ENCODE data around the gene CSRNP3.

CSRNP3 gene

GRCh38 chr2:165631089-165631488, 161.6 kb downstream of the CSRNP3 start:
- no peaks in the 10 kb centered on the region for H3K27me3 ChIP-seq (ENCODE audit: insufficient read depth, low read length)
- no peaks in the 10 kb centered on the region for H3K4me1 ChIP-seq (ENCODE audit: control insufficient read depth, insufficient read depth, low read length, unreplicated experiment)
- no peak overlapping the region for H3K4me3 ChIP-seq (ENCODE audit: low read depth, low read length)
- H3K79me2 ChIP-seq (ENCODE audit: control insufficient read depth, insufficient read depth, low read length, unreplicated experiment), result no peaks in the 10 kb centered on the region
- no peak overlapping the region for H3K27ac ChIP-seq (ENCODE audit: low read depth, low read length)
- H2AFZ ChIP-seq (ENCODE audit: low read length, unreplicated experiment), result no peak overlapping the region
- no peaks in the 10 kb centered on the region for H3K36me3 ChIP-seq (ENCODE audit: insufficient read depth, low read length)

GRCh38 chr2:165632594-165632993, 163.1 kb downstream of the CSRNP3 start:
- H3K27me3 ChIP-seq (ENCODE audit: insufficient read depth, low read length), result no peaks in the 10 kb centered on the region
- no peaks in the 10 kb centered on the region for H3K79me2 ChIP-seq (ENCODE audit: control insufficient read depth, insufficient read depth, low read length, unreplicated experiment)
- no peak overlapping the region for H2AFZ ChIP-seq (ENCODE audit: low read length, unreplicated experiment)
- no peak overlapping the region for H3K27ac ChIP-seq (ENCODE audit: low read depth, low read length)
- H3K4me1 ChIP-seq (ENCODE audit: control insufficient read depth, insufficient read depth, low read length, unreplicated experiment), result no peaks in the 10 kb centered on the region
- H3K4me3 ChIP-seq (ENCODE audit: low read depth, low read length), result no peak overlapping the region
- H3K36me3 ChIP-seq (ENCODE audit: insufficient read depth, low read length), result no peaks in the 10 kb centered on the region

- Histone ChIP-seq H3K4me3 (ENCODE audit: low read depth, low read length) (no peak overlapping the region), H3K27ac (ENCODE audit: low read depth, low read length) (no peak overlapping the region), H3K4me1 (ENCODE audit: control insufficient read depth, insufficient read depth, low read length, unreplicated experiment) (no peaks in the 10 kb centered on the region), H3K36me3 (ENCODE audit: insufficient read depth, low read length) (no peaks in the 10 kb centered on the region), H3K79me2 (ENCODE audit: control insufficient read depth, insufficient read depth, low read length, unreplicated experiment) (no peaks in the 10 kb centered on the region), H2AFZ (ENCODE audit: low read length, unreplicated experiment) (no peak overlapping the region), H3K27me3 (ENCODE audit: insufficient read depth, low read length) (no peaks in the 10 kb centered on the region)
Measured at GRCh38 chr2:165633431-165633830, 163.9 kb downstream of the CSRNP3 start.

- Histone ChIP-seq H2AFZ (ENCODE audit: low read length, unreplicated experiment) (no peak overlapping the region), H3K4me3 (ENCODE audit: low read depth, low read length) (no peak overlapping the region), H3K36me3 (ENCODE audit: insufficient read depth, low read length) (no peaks in the 10 kb centered on the region), H3K79me2 (ENCODE audit: control insufficient read depth, insufficient read depth, low read length, unreplicated experiment) (no peaks in the 10 kb centered on the region), H3K4me1 (ENCODE audit: control insufficient read depth, insufficient read depth, low read length, unreplicated experiment) (no peaks in the 10 kb centered on the region), H3K27me3 (ENCODE audit: insufficient read depth, low read length) (no peaks in the 10 kb centered on the region), H3K27ac (ENCODE audit: low read depth, low read length) (no peak overlapping the region)
Measured at GRCh38 chr2:165634282-165634681, 164.8 kb downstream of the CSRNP3 start.

GRCh38 chr2:165634855-165635254, 165.4 kb downstream of the CSRNP3 start:
- no peak overlapping the region for H3K4me3 ChIP-seq (ENCODE audit: low read depth, low read length)
- no peaks in the 10 kb centered on the region for H3K79me2 ChIP-seq (ENCODE audit: control insufficient read depth, insufficient read depth, low read length, unreplicated experiment)
- no peaks in the 10 kb centered on the region for H3K4me1 ChIP-seq (ENCODE audit: control insufficient read depth, insufficient read depth, low read length, unreplicated experiment)
- no peak overlapping the region for H2AFZ ChIP-seq (ENCODE audit: low read length, unreplicated experiment)
- no peaks in the 10 kb centered on the region for H3K36me3 ChIP-seq (ENCODE audit: insufficient read depth, low read length)
- H3K27ac ChIP-seq (ENCODE audit: low read depth, low read length), result no peak overlapping the region
- H3K27me3 ChIP-seq (ENCODE audit: insufficient read depth, low read length), result no peaks in the 10 kb centered on the region

GRCh38 chr2:165635532-165635931, 166.0 kb downstream of the CSRNP3 start:
- Histone ChIP-seq H3K36me3 (ENCODE audit: insufficient read depth, low read length) (no peaks in the 10 kb centered on the region), H3K27ac (ENCODE audit: low read depth, low read length) (no peak overlapping the region), H3K4me3 (ENCODE audit: low read depth, low read length) (no peak overlapping the region), H3K79me2 (ENCODE audit: control insufficient read depth, insufficient read depth, low read length, unreplicated experiment) (no peaks in the 10 kb centered on the region), H2AFZ (ENCODE audit: low read length, unreplicated experiment) (no peak overlapping the region), H3K4me1 (ENCODE audit: control insufficient read depth, insufficient read depth, low read length, unreplicated experiment) (no peaks in the 10 kb centered on the region), H3K27me3 (ENCODE audit: insufficient read depth, low read length) (no peaks in the 10 kb centered on the region)

- Histone ChIP-seq H3K4me1 (ENCODE audit: control insufficient read depth, insufficient read depth, low read length, unreplicated experiment) (no peaks in the 10 kb centered on the region), H3K4me3 (ENCODE audit: low read depth, low read length) (no peak overlapping the region), H3K27me3 (ENCODE audit: insufficient read depth, low read length) (no peaks in the 10 kb centered on the region)
Measured at GRCh38 chr2:165636959-165637358, 167.5 kb downstream of the CSRNP3 start.

GRCh38 chr2:165637396-165637795, 167.9 kb downstream of the CSRNP3 start:
- no peaks in the 10 kb centered on the region for H3K79me2 ChIP-seq (ENCODE audit: control insufficient read depth, insufficient read depth, low read length, unreplicated experiment)
- no peak overlapping the region for H3K4me3 ChIP-seq (ENCODE audit: low read depth, low read length)
- no peaks in the 10 kb centered on the region for H3K27me3 ChIP-seq (ENCODE audit: insufficient read depth, low read length)
- H3K4me1 ChIP-seq (ENCODE audit: control insufficient read depth, insufficient read depth, low read length, unreplicated experiment), result no peaks in the 10 kb centered on the region
- H3K27ac ChIP-seq (ENCODE audit: low read depth, low read length), result no peak overlapping the region
- H3K36me3 ChIP-seq (ENCODE audit: insufficient read depth, low read length), result no peaks in the 10 kb centered on the region
- H2AFZ ChIP-seq (ENCODE audit: low read length, unreplicated experiment), result no peak overlapping the region

More at GRCh38 chr2:165636959-165637358, 167.5 kb downstream of the CSRNP3 start:
- H3K36me3 ChIP-seq (ENCODE audit: insufficient read depth, low read length), result no peaks in the 10 kb centered on the region
- no peak overlapping the region for H2AFZ ChIP-seq (ENCODE audit: low read length, unreplicated experiment)
- no peak overlapping the region for H3K27ac ChIP-seq (ENCODE audit: low read depth, low read length)
- H3K79me2 ChIP-seq (ENCODE audit: control insufficient read depth, insufficient read depth, low read length, unreplicated experiment), result no peaks in the 10 kb centered on the region

GRCh38 chr2:165639504-165639903, 170.0 kb downstream of the CSRNP3 start:
- Histone ChIP-seq H3K4me3 (ENCODE audit: low read depth, low read length) (no peak overlapping the region), H3K79me2 (ENCODE audit: control insufficient read depth, insufficient read depth, low read length, unreplicated experiment) (no peaks in the 10 kb centered on the region), H3K36me3 (ENCODE audit: insufficient read depth, low read length) (no peaks in the 10 kb centered on the region), H3K27me3 (ENCODE audit: insufficient read depth, low read length) (no peaks in the 10 kb centered on the region), H3K4me1 (ENCODE audit: control insufficient read depth, insufficient read depth, low read length, unreplicated experiment) (no peaks in the 10 kb centered on the region), H2AFZ (ENCODE audit: low read length, unreplicated experiment) (no peak overlapping the region), H3K27ac (ENCODE audit: low read depth, low read length) (no peak overlapping the region)

- Histone ChIP-seq H3K79me2 (ENCODE audit: control insufficient read depth, insufficient read depth, low read length, unreplicated experiment) (no peaks in the 10 kb centered on the region), H3K27me3 (ENCODE audit: insufficient read depth, low read length) (no peaks in the 10 kb centered on the region), H3K4me3 (ENCODE audit: low read depth, low read length) (no peak overlapping the region), H3K4me1 (ENCODE audit: control insufficient read depth, insufficient read depth, low read length, unreplicated experiment) (no peaks in the 10 kb centered on the region), H2AFZ (ENCODE audit: low read length, unreplicated experiment) (no peak overlapping the region), H3K36me3 (ENCODE audit: insufficient read depth, low read length) (no peaks in the 10 kb centered on the region), H3K27ac (ENCODE audit: low read depth, low read length) (no peak overlapping the region)
Measured at GRCh38 chr2:165640247-165640929, 170.9 kb downstream of the CSRNP3 start.

- Histone ChIP-seq H3K4me1 (ENCODE audit: control insufficient read depth, insufficient read depth, low read length, unreplicated experiment) (no peaks in the 10 kb centered on the region), H3K79me2 (ENCODE audit: control insufficient read depth, insufficient read depth, low read length, unreplicated experiment) (no peaks in the 10 kb centered on the region), H3K27ac (ENCODE audit: low read depth, low read length) (no peak overlapping the region), H3K4me3 (ENCODE audit: low read depth, low read length) (no peak overlapping the region), H3K27me3 (ENCODE audit: insufficient read depth, low read length) (0 out of 2 replicates have a peak, but pooled peaks cover 3% of the 10 kb centered on the region), H3K36me3 (ENCODE audit: insufficient read depth, low read length) (no peaks in the 10 kb centered on the region), H2AFZ (ENCODE audit: low read length, unreplicated experiment) (no peak overlapping the region)
Measured at GRCh38 chr2:165645930-165646831, 176.7 kb downstream of the CSRNP3 start.
